Muscle of arm (tissue), 12 donors: Measurements from ENCODE around the gene MSH3. TPM values are rescaled to one million over a fixed set of nuclear protein-coding genes. Genes with fewer than 3 reads are reported as not detected.
A peak's percentile ranks its signal among the peaks of the same experiment; 100 is the strongest.
"Not testable (repeated sequence)": the region's sequence is repeated elsewhere in the genome, so short reads cannot be mapped to it uniquely, and the experiment has no call there.

Experiments used
- DNase-seq: peaks from one replicate; pipeline ENCODE4 v3.0.0-alpha.2; 2013
- polyA plus RNA-seq, 12 donors: library from polyadenylated mRNA; unstranded; fragments of 120-200 nt; gene quantifications; one replicate each; pipeline ENCODE4 v1.2.1, GENCODE V29; 2013; ENCODE audit not compliant: insufficient read length in 12 of 12

The MSH3 gene
- polyA plus RNA-seq, 12 donors, result 9.4 to 13.1 (median 12.4) TPM; not detected in 1

- DNase-seq, result no peak
Measured at GRCh38 chr5:80655231-80655774, 851 bp downstream of the MSH3 start.

- no peak for DNase-seq
Measured at GRCh38 chr5:80656425-80656824, 2.0 kb downstream of the MSH3 start.

GRCh38 chr5:80659106-80659505 lies 4.7 kb downstream of the MSH3 start:
- no peak for DNase-seq

GRCh38 chr5:80660661-80661060 lies 6.2 kb downstream of the MSH3 start:
- not testable (repeated sequence) for DNase-seq

GRCh38 chr5:80662108-80662507 lies 7.7 kb downstream of the MSH3 start:
- no peak for DNase-seq

GRCh38 chr5:80665057-80665456 lies 10.6 kb downstream of the MSH3 start:
- DNase-seq, result no peak

- no peak for DNase-seq
Measured at GRCh38 chr5:80667384-80667783, 12.9 kb downstream of the MSH3 start.

GRCh38 chr5:80668016-80668969 lies 13.8 kb downstream of the MSH3 start:
- DNase-seq, result no peak

- DNase-seq, result peak; percentile 58
Measured at GRCh38 chr5:80672140-80672736, 17.8 kb downstream of the MSH3 start.

GRCh38 chr5:80676706-80677105 lies 22.3 kb downstream of the MSH3 start:
- no peak for DNase-seq

- DNase-seq, result no peak
Measured at GRCh38 chr5:80686757-80687156, 32.3 kb downstream of the MSH3 start.

- no peak for DNase-seq
Measured at GRCh38 chr5:80688648-80689420, 34.4 kb downstream of the MSH3 start.

GRCh38 chr5:80689627-80690026 lies 35.2 kb downstream of the MSH3 start:
- DNase-seq, result no peak

- no peak for DNase-seq
Measured at GRCh38 chr5:80695666-80696065, 41.2 kb downstream of the MSH3 start.

- no peak for DNase-seq
Measured at GRCh38 chr5:80696450-80696849, 42.0 kb downstream of the MSH3 start.

GRCh38 chr5:80697100-80697499 lies 42.6 kb downstream of the MSH3 start:
- no peak for DNase-seq

- no peak for DNase-seq
Measured at GRCh38 chr5:80698369-80698768, 43.9 kb downstream of the MSH3 start.

GRCh38 chr5:80701597-80701996 lies 47.1 kb downstream of the MSH3 start:
- DNase-seq, result no peak

- no peak for DNase-seq
Measured at GRCh38 chr5:80703291-80703690, 48.8 kb downstream of the MSH3 start.

GRCh38 chr5:80703747-80704146 lies 49.3 kb downstream of the MSH3 start:
- no peak for DNase-seq

GRCh38 chr5:80704221-80704620 lies 49.8 kb downstream of the MSH3 start:
- no peak for DNase-seq

- no peak for DNase-seq
Measured at GRCh38 chr5:80705216-80705769, 50.8 kb downstream of the MSH3 start.
